CD4-positive, alpha-beta T cell (primary cell): Measurements from ENCODE around the gene FIBCD1. TPM values are rescaled to one million over a fixed set of nuclear protein-coding genes. Genes with fewer than 3 reads are reported as not detected.

ENCODE experiments used
- ATAC-seq: fragments of 200-7000 bp; cut with Tn5 transposase; one replicate; pipeline ENCODE4 v1.10.0; 2022; ENCODE audit warnings: mild to moderate bottlenecking; ENCODE audit not compliant: poor library complexity
- CTCF ChIA-PET: fragments of 350-600 bp; sonication (Branson Sonifier 250); formaldehyde crosslinking; loops from one replicate; lab custom pipeline; 2021; ENCODE audit warnings: antibody characterized with exemption, inconsistent platforms; lab: Charles Lee
- POLR2A ChIA-PET: fragments of 350-600 bp; sonication (Branson Sonifier 250); formaldehyde crosslinking; loops from one replicate; lab custom pipeline; 2021; ENCODE audit warnings: antibody characterized with exemption, inconsistent platforms; lab: Charles Lee
- DNase-seq, 14 experiments: peaks; one replicate each; pipeline ENCODE4 v3.0.0-alpha.2; 2013 to 2020; ENCODE audit warnings: mixed read lengths in 2 of 14
- H3K27ac ChIP-seq, 2 donors: one replicate each; pipeline versions ENCODE4 v1.5.1 to v1.7.0; 2013; ENCODE audit warnings: low read length in 2 of 2, low read depth in 1 of 2, mild to moderate bottlenecking in 1 of 2
- H3K27me3 ChIP-seq, 2 experiments: 1 replicate in 1 of 2; 2 replicates in 1 of 2; pipeline versions ENCODE4 v1.6.1 to v1.7.0; 2013; ENCODE audit warnings: low read length in 2 of 2, control low read depth in 1 of 2, mild to moderate bottlenecking in 1 of 2, moderate library complexity in 1 of 2; ENCODE audit not compliant: insufficient read depth in 2 of 2, control insufficient read depth in 1 of 2
- H3K36me3 ChIP-seq: one replicate; pipeline ENCODE4 v1.6.1; 2013; ENCODE audit warnings: low read length, control low read depth; ENCODE audit not compliant: insufficient read depth
- H3K4me1 ChIP-seq: one replicate; pipeline ENCODE4 v1.6.1; 2013; ENCODE audit warnings: low read length, control low read depth; ENCODE audit not compliant: insufficient read depth
- H3K4me3 ChIP-seq: one replicate; pipeline ENCODE4 v1.5.1; 2013; ENCODE audit warnings: mild to moderate bottlenecking, low read length, moderate library complexity
- H3K9me3 ChIP-seq, 2 experiments: 1 replicate in 1 of 2; 2 replicates in 1 of 2; pipeline versions ENCODE4 v1.6.1 to v1.7.0; 2013; ENCODE audit warnings: low read length in 2 of 2, mild to moderate bottlenecking in 2 of 2, control low read depth in 1 of 2, moderate library complexity in 1 of 2; ENCODE audit not compliant: control insufficient read depth in 1 of 2, insufficient read depth in 1 of 2
- H3K27ac Mint-ChIP-seq: one replicate; pipeline ENCODE4 v1.8.0; 2020; ENCODE audit warnings: mixed read lengths
- H3K27me3 Mint-ChIP-seq: one replicate; pipeline ENCODE4 v1.8.0; 2021; ENCODE audit warnings: mixed read lengths
- H3K36me3 Mint-ChIP-seq: one replicate; pipeline ENCODE4 v1.8.0; 2021; ENCODE audit warnings: low read depth, mixed read lengths
- H3K4me1 Mint-ChIP-seq: one replicate; pipeline ENCODE4 v1.8.0; 2021; ENCODE audit warnings: low read depth, mixed read lengths
- H3K4me3 Mint-ChIP-seq: one replicate; pipeline ENCODE4 v1.8.0; 2020; ENCODE audit warnings: mild to moderate bottlenecking, mixed read lengths
- H3K9me3 Mint-ChIP-seq: one replicate; pipeline ENCODE4 v1.8.0; 2020; ENCODE audit warnings: mixed read lengths
- intact Hi-C, 2 experiments: fragments of 100-400 bp; cut with DNase I in 1 of 2; cut with micrococcal nuclease in 1 of 2; formaldehyde crosslinking; loops; one replicate each; pipeline versions ENCODE4 v1.15.1 to v1.9.0; 2023 to 2025; cut with DNase I, micrococcal nuclease
- total RNA-seq, 174 experiments: library from RNA in 2 of 174; stranded (reverse) in 2 of 174; gene quantifications; one replicate each; pipeline ENCODE4 v1.2.3 and lab custom pipeline; 2021 to 2026
- TF ChIP-seq, protein P1 (sequence below): fragments of 200-600 bp; IDR thresholded peaks from one replicate; pipeline ENCODE4 v1.8.0; 2022; ENCODE audit warnings: antibody characterized with exemption, mild to moderate bottlenecking

Gene FIBCD1
- total RNA-seq, 2 experiments from 2014 or later = not detected

- Mint-ChIP-seq H3K4me3 (no peak overlapping the region), H3K9me3 (no peaks in the 10 kb centered on the region), H3K27ac (no peak overlapping the region), H3K36me3 (no peaks in the 10 kb centered on the region), H3K27me3 (peaks cover 8% of the 10 kb centered on the region), H3K4me1 (no peaks in the 10 kb centered on the region)
- DNase-seq (no peak), ATAC-seq (no peak)
- Histone ChIP-seq H3K4me1 (no peaks in the 10 kb centered on the region), H3K27ac (no peak overlapping the region), H3K9me3 (no peaks in the 10 kb centered on the region), H3K36me3 (no peaks in the 10 kb centered on the region), H3K4me3 (no peak overlapping the region), H3K27me3 (peaks cover 0 to 3% of the 10 kb centered on the region in 2 experiments)
- ChIA-PET CTCF (no interaction called here), POLR2A (no interaction called here)
- intact Hi-C loops = no loop called here
- TF ChIP-seq, protein P1, sequence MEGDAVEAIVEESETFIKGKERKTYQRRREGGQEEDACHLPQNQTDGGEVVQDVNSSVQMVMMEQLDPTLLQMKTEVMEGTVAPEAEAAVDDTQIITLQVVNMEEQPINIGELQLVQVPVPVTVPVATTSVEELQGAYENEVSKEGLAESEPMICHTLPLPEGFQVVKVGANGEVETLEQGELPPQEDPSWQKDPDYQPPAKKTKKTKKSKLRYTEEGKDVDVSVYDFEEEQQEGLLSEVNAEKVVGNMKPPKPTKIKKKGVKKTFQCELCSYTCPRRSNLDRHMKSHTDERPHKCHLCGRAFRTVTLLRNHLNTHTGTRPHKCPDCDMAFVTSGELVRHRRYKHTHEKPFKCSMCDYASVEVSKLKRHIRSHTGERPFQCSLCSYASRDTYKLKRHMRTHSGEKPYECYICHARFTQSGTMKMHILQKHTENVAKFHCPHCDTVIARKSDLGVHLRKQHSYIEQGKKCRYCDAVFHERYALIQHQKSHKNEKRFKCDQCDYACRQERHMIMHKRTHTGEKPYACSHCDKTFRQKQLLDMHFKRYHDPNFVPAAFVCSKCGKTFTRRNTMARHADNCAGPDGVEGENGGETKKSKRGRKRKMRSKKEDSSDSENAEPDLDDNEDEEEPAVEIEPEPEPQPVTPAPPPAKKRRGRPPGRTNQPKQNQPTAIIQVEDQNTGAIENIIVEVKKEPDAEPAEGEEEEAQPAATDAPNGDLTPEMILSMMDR = no peak
Measured at GRCh38 chr9:130918826-130919558, 20.1 kb downstream of the FIBCD1 start.

- ATAC-seq (no peak), DNase-seq (no peak)
- H3K4me1 ChIP-seq = no peaks in the 10 kb centered on the region
- Mint-ChIP-seq H3K27me3 (peaks cover 8% of the 10 kb centered on the region), H3K27ac (no peak overlapping the region), H3K36me3 (no peaks in the 10 kb centered on the region), H3K9me3 (no peaks in the 10 kb centered on the region), H3K4me1 (no peaks in the 10 kb centered on the region), H3K4me3 (no peak overlapping the region)
- intact Hi-C loops = no loop called here
- no peak overlapping the region for H3K27ac ChIP-seq
- ChIA-PET POLR2A (no interaction called here), CTCF (no interaction called here)
- TF ChIP-seq, protein P1 = no peak
- H3K27me3 ChIP-seq = peaks cover 0 to 3% of the 10 kb centered on the region in 2 experiments
- no peak overlapping the region for H3K4me3 ChIP-seq
- no peaks in the 10 kb centered on the region for H3K36me3 ChIP-seq
- H3K9me3 ChIP-seq = no peaks in the 10 kb centered on the region
Measured at GRCh38 chr9:130918101-130918825, 20.8 kb downstream of the FIBCD1 start.

DNA sequence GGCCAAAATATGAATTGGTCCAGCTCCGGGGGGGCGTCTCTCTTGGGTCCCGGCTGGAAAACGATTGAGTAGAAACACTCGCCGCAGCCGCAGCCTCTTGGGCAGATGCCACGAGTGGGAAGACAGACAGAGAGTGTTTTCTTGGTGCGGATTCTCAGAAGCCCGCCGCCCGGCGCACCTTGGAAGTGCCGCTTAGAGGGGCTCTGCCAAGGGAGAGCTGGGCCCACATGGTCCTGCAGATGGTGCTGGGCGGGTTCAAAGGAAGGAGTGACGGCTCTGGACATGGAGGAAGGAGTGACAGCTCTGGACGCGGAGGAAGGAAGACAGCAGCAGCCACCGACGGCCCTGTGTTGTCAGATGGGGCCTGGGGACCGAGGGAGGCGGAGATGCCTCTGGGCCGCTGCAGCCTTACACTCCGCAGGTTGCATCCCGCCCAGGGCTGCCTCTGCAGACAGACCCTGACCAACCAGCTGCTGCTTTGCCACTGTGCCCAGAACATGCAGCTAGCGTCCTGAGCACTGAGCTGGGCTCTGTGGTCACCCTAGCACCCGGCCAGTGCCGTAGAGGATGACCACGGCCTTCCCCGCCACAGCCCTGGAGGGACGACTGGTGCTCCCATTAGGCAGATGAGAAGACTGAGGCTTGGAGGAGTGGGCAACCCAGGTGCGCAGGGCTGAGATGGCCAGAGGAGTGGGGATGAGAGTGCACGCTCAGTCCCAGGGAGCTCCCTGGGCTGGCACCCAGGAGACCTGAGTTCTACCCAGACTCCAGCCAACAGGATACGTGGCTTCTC lies 21.7 kb downstream of the FIBCD1 start:
- no peak overlapping the region for H3K27ac ChIP-seq
- H3K4me1 ChIP-seq = no peaks in the 10 kb centered on the region
- no peaks in the 10 kb centered on the region for H3K36me3 ChIP-seq
- Mint-ChIP-seq H3K27ac (no peak overlapping the region), H3K27me3 (no peaks in the 10 kb centered on the region), H3K4me1 (no peaks in the 10 kb centered on the region), H3K9me3 (no peaks in the 10 kb centered on the region), H3K4me3 (no peak overlapping the region), H3K36me3 (no peaks in the 10 kb centered on the region)
- ATAC-seq = no peak
- TF ChIP-seq, protein P1 = no peak
- no peaks in the 10 kb centered on the region for H3K9me3 ChIP-seq
- intact Hi-C loops = no loop called here
- H3K4me3 ChIP-seq = no peak overlapping the region
- peaks cover 0 to 3% of the 10 kb centered on the region in 2 experiments for H3K27me3 ChIP-seq
- ChIA-PET CTCF (no interaction called here), POLR2A (no interaction called here)
- no peak for DNase-seq
